WTC11 (cell line): ENCODE data around the gene TEC. TPM values are rescaled to one million over a fixed set of nuclear protein-coding genes. Genes with fewer than 3 reads are reported as not detected.

Experiments used
- ATAC-seq: fragments of 200-7000 bp; cut with Tn5 transposase; 2 replicates; pipeline ENCODE4 v1.10.0; 2021; ENCODE audit warnings: mild to moderate bottlenecking, moderate library complexity
- CTCF ChIA-PET: fragments of 300-600 bp; sonication (Branson Sonifier 250); formaldehyde crosslinking; loops from one replicate; lab custom pipeline; 2021; ENCODE audit warnings: antibody characterized with exemption; lab: Charles Lee
- POLR2A ChIA-PET: fragments of 350-600 bp; sonication (Branson Sonifier 250); formaldehyde crosslinking; loops from one replicate; lab custom pipeline; 2021; ENCODE audit warnings: antibody characterized with exemption; lab: Charles Lee
- DNase-seq: peaks from one replicate; pipeline ENCODE4 v3.0.0; 2021; ENCODE audit warnings: low spot score
- H3K27ac Mint-ChIP-seq: 2 replicates; pipeline ENCODE4 v1.8.0; 2021; ENCODE audit warnings: mixed read lengths
- H3K27me3 Mint-ChIP-seq: 2 replicates; pipeline ENCODE4 v1.8.0; 2021; ENCODE audit warnings: low read depth, mild to moderate bottlenecking, moderate library complexity, mixed read lengths
- H3K36me3 Mint-ChIP-seq: 2 replicates; pipeline ENCODE4 v1.8.0; 2021; ENCODE audit warnings: mixed read lengths
- H3K4me1 Mint-ChIP-seq: 2 replicates; pipeline ENCODE4 v1.8.0; 2022; ENCODE audit warnings: mixed read lengths
- H3K4me3 Mint-ChIP-seq: 2 replicates; pipeline ENCODE4 v1.8.0; 2021; ENCODE audit warnings: mild to moderate bottlenecking, moderate library complexity, mixed read lengths
- H3K9me3 Mint-ChIP-seq: 2 replicates; pipeline ENCODE4 v1.8.0; 2021; ENCODE audit warnings: mixed read lengths
- ATF3 ChIP-seq: sonication (generic); formaldehyde crosslinking; conservative IDR thresholded peaks from 2 replicates; pipeline ENCODE4 v1.8.1; 2022; ENCODE audit warnings: mild to moderate bottlenecking, missing genetic modification reagents
- E2F1 ChIP-seq: sonication (generic); formaldehyde crosslinking; IDR thresholded peaks from 2 replicates; pipeline ENCODE4 v1.8.0; 2022; ENCODE audit warnings: mild to moderate bottlenecking, missing genetic modification reagents
- ERG ChIP-seq: fragments of 250-450 bp; sonication (Bioruptor Pico); IDR thresholded peaks from 2 replicates; pipeline ENCODE4 v1.8.0; 2021; ENCODE audit warnings: mild to moderate bottlenecking
- FOXJ3 ChIP-seq: sonication (generic); formaldehyde crosslinking; IDR thresholded peaks from 2 replicates; pipeline ENCODE4 v1.9.0; 2021; ENCODE audit warnings: missing genetic modification reagents, mild to moderate bottlenecking, borderline replicate concordance
- GRHL2 ChIP-seq: fragments of 250-450 bp; sonication (Bioruptor Pico); IDR thresholded peaks from 2 replicates; pipeline ENCODE4 v1.8.0; 2022; ENCODE audit warnings: mild to moderate bottlenecking, moderate library complexity; ENCODE audit not compliant: insufficient replicate concordance, severe bottlenecking
- GTF2I ChIP-seq: fragments of 250-450 bp; sonication (Bioruptor Pico); conservative IDR thresholded peaks from 2 replicates; pipeline ENCODE4 v1.4.0; 2021; ENCODE audit warnings: mild to moderate bottlenecking
- IRF2 ChIP-seq: sonication (generic); formaldehyde crosslinking; IDR thresholded peaks from 2 replicates; pipeline ENCODE4 v1.8.0; 2022; ENCODE audit warnings: low read depth, missing genetic modification reagents, borderline replicate concordance
- JUN ChIP-seq: sonication (generic); formaldehyde crosslinking; IDR thresholded peaks from 2 replicates; pipeline ENCODE4 v1.8.0; 2023; ENCODE audit warnings: mild to moderate bottlenecking, missing genetic modification reagents
- MYBL2 ChIP-seq: sonication (generic); formaldehyde crosslinking; IDR thresholded peaks from 2 replicates; pipeline ENCODE4 v1.8.1; 2023; ENCODE audit warnings: mild to moderate bottlenecking, moderate library complexity, missing genetic modification reagents
- NFE2L1 ChIP-seq: sonication (generic); formaldehyde crosslinking; IDR thresholded peaks from 2 replicates; pipeline ENCODE4 v1.8.1; 2023; ENCODE audit warnings: missing genetic modification reagents
- TEAD1 ChIP-seq: sonication (generic); formaldehyde crosslinking; IDR thresholded peaks from 2 replicates; pipeline ENCODE4 v1.8.0; 2022; ENCODE audit warnings: mild to moderate bottlenecking, missing genetic modification reagents
- TEAD4 ChIP-seq: sonication (generic); formaldehyde crosslinking; IDR thresholded peaks from 2 replicates; pipeline ENCODE4 v1.8.0; 2022; ENCODE audit warnings: mild to moderate bottlenecking, missing genetic modification reagents
- ZMAT4 ChIP-seq: fragments of 250-450 bp; sonication (Bioruptor Pico); IDR thresholded peaks from 2 replicates; pipeline ENCODE4 v1.9.0; 2021; ENCODE audit warnings: mild to moderate bottlenecking
- ZNF219 ChIP-seq: sonication (generic); formaldehyde crosslinking; IDR thresholded peaks from 2 replicates; pipeline ENCODE4 v1.8.0; 2023; ENCODE audit warnings: missing genetic modification reagents, mild to moderate bottlenecking, borderline replicate concordance
- ZNF263 ChIP-seq: sonication (generic); formaldehyde crosslinking; IDR thresholded peaks from 2 replicates; pipeline ENCODE4 v1.8.1; 2022; ENCODE audit warnings: low read depth, mild to moderate bottlenecking, moderate library complexity, missing genetic modification reagents
- ZNF281 ChIP-seq: sonication (generic); formaldehyde crosslinking; IDR thresholded peaks from 2 replicates; pipeline ENCODE4 v1.8.0; 2023; ENCODE audit warnings: mild to moderate bottlenecking, missing genetic modification reagents
- ZNF317 ChIP-seq: sonication (generic); formaldehyde crosslinking; IDR thresholded peaks from 2 replicates; pipeline ENCODE4 v1.8.1; 2023; ENCODE audit warnings: low read depth, mild to moderate bottlenecking, moderate library complexity, missing genetic modification reagents, borderline replicate concordance
- ZNF396 ChIP-seq: fragments of 250-450 bp; sonication (Bioruptor Pico); IDR thresholded peaks from 2 replicates; pipeline ENCODE4 v1.8.0; 2021; ENCODE audit warnings: mild to moderate bottlenecking, moderate library complexity, borderline replicate concordance
- ZNF416 ChIP-seq: fragments of 250-450 bp; sonication (Bioruptor Pico); IDR thresholded peaks from 2 replicates; pipeline ENCODE4 v1.9.0; 2021; ENCODE audit warnings: mild to moderate bottlenecking, inconsistent platforms
- ZNF512 ChIP-seq: sonication (generic); formaldehyde crosslinking; IDR thresholded peaks from 2 replicates; pipeline ENCODE4 v1.8.1; 2022; ENCODE audit warnings: missing genetic modification reagents, borderline replicate concordance
- ZSCAN18 ChIP-seq: fragments of 250-450 bp; sonication (Bioruptor Pico); IDR thresholded peaks from 2 replicates; pipeline ENCODE4 v2.1.2; 2022; ENCODE audit warnings: mild to moderate bottlenecking, moderate library complexity
- total RNA-seq: library from RNA; stranded (reverse); gene quantifications from 3 replicates; pipeline ENCODE4 v1.2.3, GENCODE V29; 2021
- TF ChIP-seq, protein P1 (sequence below): sonication (generic); formaldehyde crosslinking; IDR thresholded peaks from 2 replicates; pipeline ENCODE4 v1.8.1; 2023; ENCODE audit warnings: mild to moderate bottlenecking, missing genetic modification reagents, moderate library complexity
- TF ChIP-seq, protein P2 (sequence below): sonication (generic); formaldehyde crosslinking; IDR thresholded peaks from 2 replicates; pipeline ENCODE4 v1.8.1; 2023; ENCODE audit warnings: mild to moderate bottlenecking, missing genetic modification reagents, moderate library complexity

The TEC gene
- total RNA-seq, 1 experiment from 2014 or later = 8.8 TPM

DNA sequence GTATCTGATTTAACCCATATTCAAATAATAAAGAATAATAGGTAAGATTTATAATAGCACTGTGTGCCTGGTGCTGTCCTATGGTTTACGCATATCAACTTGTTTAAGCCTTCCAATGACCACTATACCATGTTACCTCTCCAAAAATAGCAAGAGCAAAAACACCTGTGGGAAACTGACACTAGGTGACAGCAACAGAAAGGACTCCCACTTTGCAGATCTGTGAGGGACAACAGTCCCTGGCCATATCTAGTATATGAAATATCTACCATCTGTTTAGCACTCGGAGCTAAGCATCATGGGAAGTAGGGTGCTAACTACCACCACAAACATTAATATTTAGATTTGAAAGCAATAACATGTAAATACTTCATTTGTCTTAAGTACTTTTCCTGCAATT lies 79.9 kb downstream of the TEC start (continued):
- TF ChIP-seq ZNF512 = no peak
- no peak for TF ChIP-seq IRF2
- TF ChIP-seq, protein P1, sequence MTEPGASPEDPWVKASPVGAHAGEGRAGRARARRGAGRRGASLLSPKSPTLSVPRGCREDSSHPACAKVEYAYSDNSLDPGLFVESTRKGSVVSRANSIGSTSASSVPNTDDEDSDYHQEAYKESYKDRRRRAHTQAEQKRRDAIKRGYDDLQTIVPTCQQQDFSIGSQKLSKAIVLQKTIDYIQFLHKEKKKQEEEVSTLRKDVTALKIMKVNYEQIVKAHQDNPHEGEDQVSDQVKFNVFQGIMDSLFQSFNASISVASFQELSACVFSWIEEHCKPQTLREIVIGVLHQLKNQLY = no peak
- TF ChIP-seq ZSCAN18 = no peak
- TF ChIP-seq TEAD1 (CRISPR knock-in tag) = no peak
- TF ChIP-seq TEAD4 (CRISPR knock-in tag) = no peak
- TF ChIP-seq ZNF396 (CRISPR knock-in tag) = no peak
- TF ChIP-seq MYBL2 (CRISPR knock-in tag) = no peak
- TF ChIP-seq ERG (CRISPR knock-in tag) = no peak
- TF ChIP-seq ZNF416 (CRISPR knock-in tag) = no peak
- TF ChIP-seq ATF3 (CRISPR knock-in tag) = no peak

GRCh38 chr4:48188390-48188789 lies 81.2 kb downstream of the TEC start:
- H3K9me3 Mint-ChIP-seq = peaks cover 6% of the 10 kb centered on the region
- peaks cover 20% of the 10 kb centered on the region for H3K36me3 Mint-ChIP-seq
- H3K4me3 Mint-ChIP-seq = no peak overlapping the region
- POLR2A ChIA-PET = no interaction called here
- TF ChIP-seq GRHL2 (CRISPR knock-in tag) (no peak), MYBL2 (CRISPR knock-in tag) (no peak), ZMAT4 (CRISPR knock-in tag) (no peak), FOXJ3 (CRISPR knock-in tag) (no peak), JUN (CRISPR knock-in tag) (no peak), NFE2L1 (CRISPR knock-in tag) (no peak), IRF2 (no peak), ZNF263 (no peak), GTF2I (CRISPR knock-in tag) (no peak), ZNF317 (CRISPR knock-in tag) (no peak), ZNF416 (CRISPR knock-in tag) (no peak), E2F1 (CRISPR knock-in tag) (no peak), ERG (CRISPR knock-in tag) (no peak), ZNF281 (no peak), ZNF219 (CRISPR knock-in tag) (no peak)
- TF ChIP-seq, protein P2, sequence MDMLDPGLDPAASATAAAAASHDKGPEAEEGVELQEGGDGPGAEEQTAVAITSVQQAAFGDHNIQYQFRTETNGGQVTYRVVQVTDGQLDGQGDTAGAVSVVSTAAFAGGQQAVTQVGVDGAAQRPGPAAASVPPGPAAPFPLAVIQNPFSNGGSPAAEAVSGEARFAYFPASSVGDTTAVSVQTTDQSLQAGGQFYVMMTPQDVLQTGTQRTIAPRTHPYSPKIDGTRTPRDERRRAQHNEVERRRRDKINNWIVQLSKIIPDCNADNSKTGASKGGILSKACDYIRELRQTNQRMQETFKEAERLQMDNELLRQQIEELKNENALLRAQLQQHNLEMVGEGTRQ (CRISPR knock-in tag) = no peak
- TF ChIP-seq, all 79 proteins: peak for 0
- no peak for DNase-seq
- CTCF ChIA-PET = no interaction called here
- ATAC-seq = no peak
- Mint-ChIP-seq H3K27me3 (no peaks in the 10 kb centered on the region), H3K27ac (no peak overlapping the region), H3K4me1 (peaks cover 23% of the 10 kb centered on the region)
